Testis (tissue), 2 donors: ENCODE data around the gene MXD3.
"Not testable (repeated sequence)": the region's sequence is repeated elsewhere in the genome, so short reads cannot be mapped to it uniquely, and the experiment has no call there.

Source experiments
- POLR2A ChIP-seq: fragments of 450-650 bp; IDR thresholded peaks from one replicate; pipeline ENCODE4 v1.6.1; 2017; ENCODE audit warnings: antibody characterized with exemption, mild to moderate bottlenecking, moderate library complexity
- TF ChIP-seq, protein P1 (sequence below), 3 experiments: fragments of 450-650 bp in 2 of 3; fragments of 200-600 bp in 1 of 3; sonication (generic) in 1 of 3; IDR thresholded peaks; one replicate each; pipeline ENCODE4 v1.5.1; 2016 to 2019; ENCODE audit warnings: antibody characterized with exemption in 3 of 3, mild to moderate bottlenecking in 2 of 3, moderate library complexity in 1 of 3

DNA sequence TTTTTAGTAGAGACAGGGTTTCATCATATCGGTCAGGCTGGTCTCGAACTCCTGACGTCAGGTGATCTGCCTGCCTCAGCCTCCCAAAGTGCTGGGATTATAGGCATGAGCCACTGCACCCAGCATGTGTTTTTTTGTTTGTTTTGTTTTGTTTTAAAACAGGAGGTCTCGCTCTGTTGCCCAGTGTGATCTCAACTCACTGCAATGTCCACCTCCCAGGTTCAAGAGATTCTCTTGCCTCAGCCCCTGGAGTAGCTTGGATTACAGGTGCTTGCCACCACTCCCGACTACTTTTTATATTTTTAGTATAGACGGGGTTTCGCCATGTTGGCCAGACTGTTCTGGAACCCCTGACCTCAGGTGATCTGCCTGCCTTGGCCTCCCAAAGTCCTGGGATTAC is 53.0 kb downstream of the MXD3 start:
- TF ChIP-seq, protein P1, sequence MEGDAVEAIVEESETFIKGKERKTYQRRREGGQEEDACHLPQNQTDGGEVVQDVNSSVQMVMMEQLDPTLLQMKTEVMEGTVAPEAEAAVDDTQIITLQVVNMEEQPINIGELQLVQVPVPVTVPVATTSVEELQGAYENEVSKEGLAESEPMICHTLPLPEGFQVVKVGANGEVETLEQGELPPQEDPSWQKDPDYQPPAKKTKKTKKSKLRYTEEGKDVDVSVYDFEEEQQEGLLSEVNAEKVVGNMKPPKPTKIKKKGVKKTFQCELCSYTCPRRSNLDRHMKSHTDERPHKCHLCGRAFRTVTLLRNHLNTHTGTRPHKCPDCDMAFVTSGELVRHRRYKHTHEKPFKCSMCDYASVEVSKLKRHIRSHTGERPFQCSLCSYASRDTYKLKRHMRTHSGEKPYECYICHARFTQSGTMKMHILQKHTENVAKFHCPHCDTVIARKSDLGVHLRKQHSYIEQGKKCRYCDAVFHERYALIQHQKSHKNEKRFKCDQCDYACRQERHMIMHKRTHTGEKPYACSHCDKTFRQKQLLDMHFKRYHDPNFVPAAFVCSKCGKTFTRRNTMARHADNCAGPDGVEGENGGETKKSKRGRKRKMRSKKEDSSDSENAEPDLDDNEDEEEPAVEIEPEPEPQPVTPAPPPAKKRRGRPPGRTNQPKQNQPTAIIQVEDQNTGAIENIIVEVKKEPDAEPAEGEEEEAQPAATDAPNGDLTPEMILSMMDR (IDR thresholded peaks at IDR 0.05), result not testable (repeated sequence)
- not testable (repeated sequence) for TF ChIP-seq POLR2A
